Neural progenitor cell (in vitro differentiated cells): Measurements from ENCODE around the gene DUSP8.
A peak's percentile ranks its signal among the peaks of the same experiment; 100 is the strongest.

Experiments used
- EZH2 ChIP-seq: fragments of 200-600 bp; sonication (generic); IDR thresholded peaks from 2 replicates; pipeline ENCODE4 v1.6.1; 2017; ENCODE audit warnings: antibody characterized with exemption, mild to moderate bottlenecking, moderate library complexity
- TF ChIP-seq, protein P1 (sequence below): fragments of 200-600 bp; sonication (generic); IDR thresholded peaks from 2 replicates; pipeline ENCODE4 v1.5.1; 2017; ENCODE audit warnings: antibody characterized with exemption, mild to moderate bottlenecking

DNA sequence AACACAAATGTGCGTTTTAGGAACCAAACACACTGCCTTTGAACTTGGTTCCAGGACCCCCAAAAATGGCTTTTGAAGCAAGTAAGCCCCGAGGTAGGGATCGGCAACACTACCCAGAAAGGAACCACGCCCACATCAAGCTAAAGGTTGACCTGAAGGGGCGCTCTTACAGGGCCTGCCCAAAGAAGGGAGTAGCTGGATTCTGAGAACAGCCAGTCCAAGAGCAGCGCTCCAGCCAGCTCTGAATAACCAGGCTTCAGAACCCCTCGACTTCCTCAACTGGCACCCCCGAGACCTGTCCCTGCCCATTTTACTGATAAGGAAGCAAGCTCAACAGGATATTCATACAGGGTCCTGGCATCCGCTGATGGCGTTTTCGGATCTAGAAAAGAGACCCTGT, 66.6 kb downstream of the DUSP8 start:
- no peak for TF ChIP-seq EZH2
- TF ChIP-seq, protein P1, sequence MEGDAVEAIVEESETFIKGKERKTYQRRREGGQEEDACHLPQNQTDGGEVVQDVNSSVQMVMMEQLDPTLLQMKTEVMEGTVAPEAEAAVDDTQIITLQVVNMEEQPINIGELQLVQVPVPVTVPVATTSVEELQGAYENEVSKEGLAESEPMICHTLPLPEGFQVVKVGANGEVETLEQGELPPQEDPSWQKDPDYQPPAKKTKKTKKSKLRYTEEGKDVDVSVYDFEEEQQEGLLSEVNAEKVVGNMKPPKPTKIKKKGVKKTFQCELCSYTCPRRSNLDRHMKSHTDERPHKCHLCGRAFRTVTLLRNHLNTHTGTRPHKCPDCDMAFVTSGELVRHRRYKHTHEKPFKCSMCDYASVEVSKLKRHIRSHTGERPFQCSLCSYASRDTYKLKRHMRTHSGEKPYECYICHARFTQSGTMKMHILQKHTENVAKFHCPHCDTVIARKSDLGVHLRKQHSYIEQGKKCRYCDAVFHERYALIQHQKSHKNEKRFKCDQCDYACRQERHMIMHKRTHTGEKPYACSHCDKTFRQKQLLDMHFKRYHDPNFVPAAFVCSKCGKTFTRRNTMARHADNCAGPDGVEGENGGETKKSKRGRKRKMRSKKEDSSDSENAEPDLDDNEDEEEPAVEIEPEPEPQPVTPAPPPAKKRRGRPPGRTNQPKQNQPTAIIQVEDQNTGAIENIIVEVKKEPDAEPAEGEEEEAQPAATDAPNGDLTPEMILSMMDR, result peak; percentile 43
